Measurements from ENCODE around the gene SLAMF8. TPM values are rescaled to one million over a fixed set of nuclear protein-coding genes. Genes with fewer than 3 reads are reported as not detected.

The SLAMF8 gene
- total and polyA plus RNA-seq, 2 of the 8 experiments (the other 6 are each of a cell fraction or from before 2014, with no cell fraction given) = not detected

DNA sequence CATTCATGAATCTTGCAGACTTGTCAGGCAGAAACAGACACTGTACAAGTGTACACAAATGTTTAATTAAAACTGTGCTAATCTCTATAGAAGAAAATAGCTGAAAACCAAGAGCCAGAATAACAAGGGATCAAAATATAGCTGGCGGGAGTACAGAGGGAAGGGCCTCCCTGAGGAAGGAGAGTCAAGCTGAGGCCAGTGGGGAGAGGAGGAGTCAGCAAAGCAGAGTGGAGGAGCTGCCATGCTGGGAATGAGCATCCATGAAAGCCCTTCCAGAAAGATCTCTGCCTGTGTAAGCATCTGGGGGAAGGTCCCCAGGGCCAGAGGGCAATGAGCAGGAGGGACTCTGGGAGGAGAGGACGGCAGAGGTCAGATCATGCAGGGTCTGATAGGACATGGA is 15.1 kb downstream of the SLAMF8 start:
- no peak overlapping the region for H4K91ac ChIP-seq (replicated peaks; ENCODE audit: insufficient read length, low read length)
- no peak overlapping the region for H3K9ac ChIP-seq (replicated peaks in 1 of 4; ENCODE audit: extremely low read depth in 1 of 4, low read depth in 3 of 4, low read length in 3 of 4)
- no peak overlapping the region for H3K4me3 ChIP-seq (ENCODE audit: extremely low read depth in 1 of 4, insufficient read depth in 2 of 4, low read depth in 3 of 4, low read length in 4 of 4)
- no peaks in the 10 kb centered on the region for H3K36me3 ChIP-seq (ENCODE audit: control insufficient read depth in 2 of 4, insufficient read depth in 4 of 4, low read length in 3 of 4)
- H3K9me3 ChIP-seq (ENCODE audit: insufficient read depth in 2 of 2, low read depth in 1 of 2, low read length in 1 of 2) = no peaks in the 10 kb centered on the region
- H2BK120ac ChIP-seq (replicated peaks; ENCODE audit: low read depth, low read length) = no peak overlapping the region
- H3K27ac ChIP-seq (ENCODE audit: low read depth, low read length) = no peak overlapping the region
- no peak overlapping the region for H4K8ac ChIP-seq (ENCODE audit: extremely low read depth, insufficient read depth, low read length)
- no peaks in the 10 kb centered on the region for H3K79me1 ChIP-seq (ENCODE audit: low read depth, low read length)
- no peak overlapping the region for H2BK15ac ChIP-seq (ENCODE audit: low read length)
- no peak overlapping the region for H3K56ac ChIP-seq (replicated peaks; ENCODE audit: insufficient read length, low read depth, low read length)
- FAIRE-seq (no peak), DNase-seq (ENCODE audit: low read depth in 1 of 2, low spot score in 2 of 2) (no peak)
- H2BK5ac ChIP-seq (ENCODE audit: low read depth, low read length) = no peak overlapping the region
- WGBS, 2 experiments (ENCODE audit: extremely low coverage in 1 of 2, insufficient coverage in 1 of 2, insufficient read length in 1 of 2, insufficient replicate concordance in 2 of 2, low coverage in 1 of 2, low lambda C conversion rate in 2 of 2, missing lambda C conversion rate in 1 of 2) = 83% methylated on average over 2 of the region's 2 CpGs; no CpG with 5 or more reads in 1 of the 2 experiments
- ChIA-PET POLR2A (ENCODE audit: partially characterized antibody) (interaction anchor here (0.9 kb wide), 1 partner anchor 190 kb away, joined by 3 read pairs; the partner anchor contains the start of gene PIGM), CTCF (ENCODE audit: partially characterized antibody) (interaction anchor here (0.8 to 5.6 kb wide), 13 partner anchors 9 to 195 kb away, joined by 3 to 38 read pairs (median 9); no protein-coding TSS in a partner anchor)
- H2BK12ac ChIP-seq (ENCODE audit: low read depth, low read length) = no peak overlapping the region
- H3K14ac ChIP-seq (ENCODE audit: insufficient read length) = no peak overlapping the region
- H3K4ac ChIP-seq (replicated peaks; ENCODE audit: insufficient read length, low read depth, low read length) = no peak overlapping the region
- H3K79me2 ChIP-seq (ENCODE audit: control insufficient read depth in 1 of 2, insufficient read depth in 2 of 2, low read length in 2 of 2) = no peaks in the 10 kb centered on the region
- H3K27me3 ChIP-seq (replicated peaks in 1 of 4; ENCODE audit: control insufficient read depth in 3 of 4, extremely low read depth in 1 of 4, insufficient read depth in 3 of 4, low read length in 3 of 4) = 0 out of 7 replicates have a peak, but pooled peaks cover 0 to 2% (median 0%) of the 10 kb centered on the region in 4 experiments
- no peak overlapping the region for H2AFZ ChIP-seq (ENCODE audit: low read length)
- no peak overlapping the region for H2AK5ac ChIP-seq (ENCODE audit: low read depth, low read length)
- H2BK20ac ChIP-seq (ENCODE audit: low read length) = no peak overlapping the region
- H3K4me2 ChIP-seq (ENCODE audit: insufficient read depth in 1 of 2, low read depth in 2 of 2, low read length in 2 of 2) = no peak overlapping the region
- no peak overlapping the region for H4K5ac ChIP-seq (ENCODE audit: insufficient read length, low read depth, low read length)
- H3K23me2 ChIP-seq (ENCODE audit: low read depth, low read length) = no peaks in the 10 kb centered on the region
- H3K18ac ChIP-seq (ENCODE audit: extremely low read depth, low read length) = no peak overlapping the region
- H3K23ac ChIP-seq (ENCODE audit: insufficient read length) = no peak overlapping the region
- no peaks in the 10 kb centered on the region; a peak in 1 of 7 replicates for H3K4me1 ChIP-seq (replicated peaks in 1 of 4; ENCODE audit: control insufficient read depth in 3 of 4, insufficient read depth in 4 of 4, low read length in 3 of 4)
- H4K20me1 ChIP-seq (replicated peaks in 1 of 2; ENCODE audit: control insufficient read depth in 1 of 2, insufficient read depth in 2 of 2, low read length in 2 of 2) = no peaks in the 10 kb centered on the region
- TF ChIP-seq RAD21 (IDR thresholded peaks at IDR 0.05 in 1 of 2, conservative IDR thresholded peaks at IDR 0.05 in 1 of 2; ENCODE audit: low read depth in 2 of 2, low read length in 2 of 2) (no peak), SIRT6 (IDR thresholded peaks at IDR 0.05; ENCODE audit: low read length) (no peak), USF2 (IDR thresholded peaks at IDR 0.05; ENCODE audit: low read length) (no peak), CBX8 (IDR thresholded peaks at IDR 0.05; ENCODE audit: borderline replicate concordance, low read depth, low read length) (no peak), RNF2 (IDR thresholded peaks at IDR 0.05; ENCODE audit: borderline replicate concordance, low read depth, low read length, missing control alignments, poor library complexity, severe bottlenecking) (no peak), SAP30 (IDR thresholded peaks at IDR 0.05; ENCODE audit: insufficient read depth, insufficient replicate concordance, low read length) (no peak), CREB1 (IDR thresholded peaks at IDR 0.05) (no peak), CTCF (IDR thresholded peaks at IDR 0.05; ENCODE audit: control extremely low read depth in 1 of 3, insufficient read depth in 1 of 3, low read depth in 1 of 3, low read length in 3 of 3) (no peak), CBX5 (IDR thresholded peaks at IDR 0.05; ENCODE audit: low read depth, low read length) (no peak)
